Measurements from ENCODE around the gene OPRL1.

OPRL1 gene

DNA sequence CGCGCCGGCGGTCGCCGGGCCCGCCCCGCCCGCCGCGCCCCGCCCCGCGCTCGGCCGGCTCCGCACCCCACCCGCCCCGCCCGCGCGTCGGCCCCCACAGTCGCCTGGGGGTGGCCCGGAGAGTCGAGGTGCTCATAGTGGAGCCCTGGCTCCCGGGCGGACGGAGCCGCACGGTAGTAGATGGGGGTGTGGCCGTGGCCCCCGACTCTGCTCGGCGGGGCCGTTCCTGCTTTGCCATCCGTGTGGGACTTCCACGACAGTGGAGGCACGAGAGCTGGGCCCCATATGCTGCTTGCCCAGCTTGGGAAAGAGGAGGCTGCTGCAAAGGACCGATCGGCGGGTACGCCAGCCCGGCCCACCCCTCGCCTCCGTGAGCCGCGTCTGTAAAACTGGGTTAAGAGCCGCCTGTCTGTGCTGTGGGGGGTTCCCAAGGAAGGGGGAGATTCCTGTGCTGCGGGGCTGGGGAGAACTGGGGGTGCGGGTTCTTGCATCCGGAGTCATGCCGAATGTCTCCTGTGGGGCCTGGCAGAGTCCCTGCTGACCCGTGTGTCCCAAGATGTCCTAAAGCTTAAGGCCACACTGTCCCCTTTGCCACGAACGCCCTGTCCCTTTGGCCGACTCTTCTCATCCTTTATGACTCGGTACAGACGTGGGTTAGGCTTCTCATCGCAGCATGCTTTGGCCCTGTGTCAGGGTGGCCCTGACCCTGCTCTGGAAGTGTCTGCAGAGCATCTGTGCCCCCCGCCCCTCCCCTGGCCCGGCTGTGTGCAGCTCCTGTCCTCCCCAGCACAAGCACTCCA is at the start of gene OPRL1:
Gene OPRL1, plus strand, starts transcription at position 70 of the 800 bp plus-strand sequence. CDS start 12,639 bp downstream, outside the sequence.
- Mint-ChIP-seq H3K4me3 (peak within 1 kb of the TSS; percentile 89), H3K27me3 (peaks cover 14% of the 10 kb centered on the region), H3K9me3 (no peaks in the 10 kb centered on the region), H3K27ac (peak within 1 kb of the TSS; percentile 86), H3K36me3 (ENCODE audit: low read depth) (peaks cover 15% of the 10 kb centered on the region), H3K4me1 (ENCODE audit: low read depth) (peaks cover 47% of the 10 kb centered on the region)
- DNase-seq: no peak

DNA sequence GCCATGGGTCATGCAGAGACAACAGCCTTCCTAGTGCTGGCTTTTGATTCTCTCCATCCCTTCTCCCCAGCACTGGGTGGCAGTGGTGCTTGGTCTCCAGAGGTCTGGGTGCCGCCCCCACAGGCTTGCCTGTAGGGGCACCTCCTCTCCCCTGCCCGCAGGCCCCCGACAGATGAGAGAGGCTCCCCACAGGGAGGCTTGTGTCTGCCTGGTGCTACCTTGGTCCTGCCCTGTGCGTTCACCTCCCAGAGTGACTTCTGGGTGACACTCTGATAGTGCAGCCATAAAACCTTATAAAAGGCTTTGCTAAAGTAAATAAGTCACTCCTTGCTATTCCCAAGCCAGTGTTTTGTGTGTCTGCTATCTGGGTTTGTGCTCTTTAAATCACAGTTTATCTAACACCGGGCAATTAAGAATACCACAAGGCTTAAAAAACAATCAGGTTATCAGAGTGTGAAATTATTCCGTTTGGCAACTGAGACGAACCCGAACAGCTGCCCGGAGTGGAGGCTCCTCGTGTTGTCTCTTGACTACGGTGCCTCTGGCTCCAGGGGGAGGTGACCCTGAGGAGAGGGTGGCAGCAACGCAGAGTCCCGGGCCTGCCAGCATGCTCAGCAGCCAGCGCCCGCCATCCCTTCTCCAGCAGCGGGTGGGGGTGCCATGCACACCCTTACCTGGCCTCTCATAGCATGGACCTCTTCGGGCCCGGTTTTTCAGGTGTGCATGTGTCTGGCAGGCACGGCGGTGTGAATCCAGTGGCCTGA is 49.3 kb upstream of the OPRL1 start:
- no peak overlapping the region for H3K4me3 Mint-ChIP-seq
- H3K27ac Mint-ChIP-seq: peak overlapping the region; percentile 22
- no peaks in the 10 kb centered on the region for H3K9me3 Mint-ChIP-seq
- H3K27me3 Mint-ChIP-seq: no peaks in the 10 kb centered on the region
- H3K36me3 Mint-ChIP-seq (ENCODE audit: low read depth): peaks cover 95% of the 10 kb centered on the region
- DNase-seq: no peak
- H3K4me1 Mint-ChIP-seq (ENCODE audit: low read depth): peaks cover 22% of the 10 kb centered on the region

DNA sequence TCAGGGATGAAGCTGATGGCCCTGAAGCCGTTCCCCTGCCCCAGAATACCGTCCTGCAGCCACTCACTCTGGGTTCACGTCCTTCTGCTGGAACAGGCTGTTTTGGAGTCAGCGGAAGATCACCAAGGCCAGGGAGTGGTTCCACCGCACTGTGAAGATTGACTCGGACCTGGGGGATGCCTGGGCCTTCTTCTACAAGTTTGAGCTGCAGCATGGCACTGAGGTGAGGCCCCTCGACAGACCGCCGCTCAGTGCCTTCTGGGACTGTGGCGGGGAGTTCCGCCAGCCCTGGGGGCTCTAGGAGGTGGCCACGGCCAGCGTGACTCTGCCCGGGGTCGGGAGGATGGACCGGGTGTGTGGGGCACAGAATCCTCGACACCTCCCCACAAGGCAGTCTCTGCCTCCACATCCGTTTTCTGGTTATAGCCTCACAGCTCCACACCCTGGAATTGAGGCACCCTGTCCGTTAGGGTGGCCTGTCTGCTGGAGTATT is 48.0 kb upstream of the OPRL1 start:
- Mint-ChIP-seq H3K9me3 (no peaks in the 10 kb centered on the region), H3K4me3 (no peak overlapping the region), H3K27ac (no peak overlapping the region), H3K27me3 (no peaks in the 10 kb centered on the region), H3K4me1 (ENCODE audit: low read depth) (peaks cover 35% of the 10 kb centered on the region), H3K36me3 (ENCODE audit: low read depth) (peaks cover 82% of the 10 kb centered on the region)
- no peak for DNase-seq

DNA sequence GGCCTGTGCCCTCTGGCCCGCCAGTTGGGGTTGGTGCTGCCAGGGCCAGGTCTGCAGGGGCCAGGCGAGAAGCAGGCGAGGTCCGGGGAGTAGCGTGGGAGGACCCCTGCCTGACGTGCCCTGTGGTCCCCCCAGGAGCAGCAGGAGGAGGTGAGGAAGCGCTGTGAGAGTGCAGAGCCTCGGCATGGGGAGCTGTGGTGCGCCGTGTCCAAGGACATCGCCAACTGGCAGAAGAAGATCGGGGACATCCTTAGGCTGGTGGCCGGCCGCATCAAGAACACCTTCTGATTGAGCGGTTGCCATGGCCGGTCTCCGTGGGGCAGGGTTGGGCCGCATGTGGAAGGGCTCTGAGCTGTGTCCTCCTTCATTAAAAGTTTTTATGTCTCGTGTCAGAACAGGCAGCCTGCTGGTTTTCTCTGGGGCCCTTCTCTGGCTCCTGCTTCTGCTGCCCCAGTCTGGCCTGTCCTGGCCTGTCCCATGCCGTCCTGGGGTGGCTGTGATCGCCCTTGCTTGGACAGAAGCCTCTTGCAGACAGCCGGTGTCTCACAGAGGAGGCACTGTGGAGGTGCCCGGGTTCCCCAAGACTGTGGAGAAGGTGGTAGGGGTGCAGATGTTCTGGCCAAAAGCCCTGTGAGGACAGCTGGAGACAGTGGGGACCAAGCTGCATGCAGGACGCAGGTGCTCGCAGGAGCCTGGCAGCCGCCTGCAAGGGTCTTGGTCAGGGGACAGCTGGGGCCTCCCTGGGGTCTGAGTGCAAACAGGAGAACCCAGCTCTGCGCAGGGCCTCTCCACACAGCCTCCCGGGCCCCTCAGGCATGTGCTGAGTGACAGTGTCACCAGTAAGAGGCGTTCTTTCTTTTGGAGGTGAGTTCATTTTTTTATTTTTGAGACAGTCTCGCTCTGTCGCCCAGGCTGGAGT is 46.9 kb upstream of the OPRL1 start:
- Mint-ChIP-seq H3K9me3 (no peaks in the 10 kb centered on the region), H3K4me1 (ENCODE audit: low read depth) (peaks cover 44% of the 10 kb centered on the region), H3K4me3 (no peak overlapping the region), H3K27me3 (peaks cover 3% of the 10 kb centered on the region), H3K27ac (peak overlapping the region; percentile 95), H3K36me3 (ENCODE audit: low read depth) (peaks cover 71% of the 10 kb centered on the region)
- no peak for DNase-seq

DNA sequence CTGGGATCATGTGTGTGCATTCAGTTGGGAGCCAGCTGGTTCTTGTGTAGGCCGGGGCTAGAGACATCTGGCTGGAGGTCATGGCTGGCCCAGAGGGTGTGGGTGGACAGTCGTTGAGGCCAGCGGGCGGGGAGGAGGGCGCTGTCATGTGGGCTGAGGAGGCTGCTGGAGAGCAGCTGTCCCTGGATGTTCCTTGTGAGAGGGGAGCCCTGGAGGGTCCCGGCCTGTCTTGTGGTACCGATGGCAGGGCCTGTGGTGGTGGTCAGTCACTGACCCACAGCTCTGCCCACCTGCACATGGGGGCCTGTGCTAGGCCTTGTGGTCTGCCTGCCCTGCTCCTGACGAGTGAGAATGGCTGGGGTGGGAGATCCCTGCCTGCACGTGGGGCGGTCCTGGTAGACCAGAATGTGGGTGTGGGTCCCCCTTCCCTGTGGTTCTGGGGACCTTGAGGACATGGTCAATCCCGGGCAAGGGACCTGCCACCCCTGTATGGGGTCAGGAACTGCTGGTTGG is 45.8 kb upstream of the OPRL1 start:
- H3K4me1 Mint-ChIP-seq (ENCODE audit: low read depth): peaks cover 45% of the 10 kb centered on the region
- peaks cover 61% of the 10 kb centered on the region for H3K36me3 Mint-ChIP-seq (ENCODE audit: low read depth)
- H3K4me3 Mint-ChIP-seq: no peak overlapping the region
- H3K9me3 Mint-ChIP-seq: no peaks in the 10 kb centered on the region
- H3K27ac Mint-ChIP-seq: peak overlapping the region; percentile 95
- peaks cover 3% of the 10 kb centered on the region for H3K27me3 Mint-ChIP-seq
- no peak for DNase-seq

DNA sequence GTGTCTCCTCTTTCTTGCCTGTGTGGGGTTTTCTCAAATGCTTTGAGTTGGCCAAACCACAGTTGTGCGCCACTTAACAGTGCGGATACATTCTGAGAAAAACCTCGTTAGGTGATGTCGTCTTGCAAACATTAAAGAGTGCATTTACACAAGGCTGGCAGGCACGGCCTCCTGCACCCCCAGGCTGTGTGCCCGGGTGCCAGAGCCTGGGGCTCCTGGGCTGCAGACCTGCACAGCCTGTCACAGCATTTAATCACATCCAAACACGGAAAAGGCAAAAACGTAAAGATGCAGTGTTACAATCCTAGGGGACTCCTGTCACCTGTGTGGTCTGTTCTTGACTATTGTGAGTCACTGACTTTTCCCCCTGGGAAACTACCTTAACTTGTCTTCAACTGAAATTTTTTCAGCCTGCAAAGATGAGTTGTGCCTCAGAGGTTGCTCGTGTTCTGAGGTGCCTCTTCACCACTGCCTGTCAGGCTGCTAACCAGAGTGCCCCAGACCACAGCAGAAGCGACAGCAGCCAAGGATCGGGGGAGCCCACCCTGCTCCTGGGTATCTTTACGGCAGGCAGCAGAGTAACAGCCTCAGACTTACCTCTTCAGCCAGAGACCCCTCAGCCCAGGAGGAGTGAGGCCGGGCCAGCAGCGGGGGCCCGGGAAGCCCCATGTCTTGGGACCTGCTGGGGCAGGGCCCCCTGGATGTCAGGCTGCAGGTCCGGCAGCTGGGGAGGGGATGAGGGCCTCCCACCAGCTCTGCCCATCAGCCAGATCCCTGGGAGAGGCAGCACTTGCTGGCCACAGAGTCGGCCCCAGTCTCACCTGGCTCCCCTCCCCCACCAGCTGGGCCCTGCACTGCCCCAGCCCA is 44.6 kb upstream of the OPRL1 start:
- H3K4me3 Mint-ChIP-seq: peak overlapping the region; percentile 60
- peaks cover 49% of the 10 kb centered on the region for H3K36me3 Mint-ChIP-seq (ENCODE audit: low read depth)
- H3K4me1 Mint-ChIP-seq (ENCODE audit: low read depth): peaks cover 57% of the 10 kb centered on the region
- no peaks in the 10 kb centered on the region for H3K9me3 Mint-ChIP-seq
- peak overlapping the region; percentile 95 for H3K27ac Mint-ChIP-seq
- peak; percentile 66 for DNase-seq
- H3K27me3 Mint-ChIP-seq: peaks cover 3% of the 10 kb centered on the region

DNA sequence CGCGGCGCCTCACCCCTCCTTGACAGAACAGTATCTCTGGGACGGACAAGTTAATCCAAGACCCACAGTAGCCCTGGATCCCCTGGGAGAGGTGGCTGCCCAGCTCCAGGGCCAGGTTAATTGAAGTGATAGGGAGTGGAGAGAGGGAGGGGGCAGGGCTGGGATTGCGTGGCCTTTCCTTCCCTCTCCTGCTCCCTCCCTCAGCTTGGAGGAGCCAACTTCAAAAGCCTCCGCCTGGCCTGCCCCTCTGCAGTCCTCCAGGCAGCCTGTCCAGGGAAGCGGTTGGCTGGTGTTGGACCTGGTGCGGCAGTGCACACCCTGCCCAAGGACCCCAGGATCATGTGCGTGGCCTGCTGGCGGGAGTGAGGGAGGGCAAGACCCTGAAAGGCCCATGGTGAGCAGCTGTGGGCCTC is 43.9 kb upstream of the OPRL1 start, which contains the start of gene C20orf204:
Gene C20orf204, plus strand, starts transcription at position 250 of the 413 bp plus-strand sequence. Its CDS starts 142 bp downstream, at position 392.
- Mint-ChIP-seq H3K4me3 (peak within 1 kb of the TSS; percentile 60), H3K27ac (peak within 1 kb of the TSS; percentile 95)

DNA sequence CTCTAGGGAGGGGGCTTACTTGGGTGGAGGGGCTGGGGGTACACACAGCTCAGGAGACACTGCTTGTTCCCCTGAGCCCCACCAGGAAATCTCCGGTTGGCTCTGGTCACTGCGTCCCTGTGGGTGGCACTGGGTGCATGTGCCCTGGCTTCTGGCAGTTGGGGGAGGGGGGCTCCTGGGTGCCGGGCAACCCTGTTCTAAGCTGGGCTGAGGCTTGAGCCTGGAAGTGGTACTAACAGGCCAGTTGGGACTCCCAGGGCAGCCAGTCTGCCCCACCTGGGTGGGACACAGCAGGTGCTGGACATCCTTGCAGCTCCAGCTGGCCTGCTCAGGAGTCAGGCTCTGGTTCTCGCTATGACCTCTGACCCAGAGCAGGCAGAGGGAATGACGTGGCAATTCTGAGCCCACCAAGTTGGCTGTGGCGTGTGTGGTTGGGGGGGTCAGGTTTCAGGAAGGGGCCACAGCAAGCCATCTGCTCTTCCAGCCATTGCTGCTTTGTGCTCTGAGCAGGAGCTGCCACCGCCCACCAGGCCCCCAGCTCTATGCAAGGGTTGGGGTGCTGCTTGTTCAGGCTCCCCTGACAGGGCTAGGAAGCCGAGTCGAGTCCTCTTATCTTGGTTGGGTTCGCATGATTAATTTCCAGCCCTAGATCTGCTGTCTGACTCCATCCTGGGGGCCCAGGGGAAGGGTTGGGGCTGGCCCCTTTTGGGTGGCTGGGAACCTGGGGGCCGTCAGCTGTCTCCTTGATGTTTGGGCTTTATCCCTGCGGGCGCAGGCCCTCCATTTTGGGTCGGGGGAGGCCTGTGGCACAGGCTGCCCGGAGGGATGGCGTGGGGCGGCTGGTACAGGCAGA is 43.3 kb upstream of the OPRL1 start:
- H3K27ac Mint-ChIP-seq: peak overlapping the region; percentile 95
- peaks cover 3% of the 10 kb centered on the region for H3K27me3 Mint-ChIP-seq
- DNase-seq: peak; percentile 39
- H3K36me3 Mint-ChIP-seq (ENCODE audit: low read depth): peaks cover 36% of the 10 kb centered on the region
- H3K9me3 Mint-ChIP-seq: no peaks in the 10 kb centered on the region
- H3K4me1 Mint-ChIP-seq (ENCODE audit: low read depth): peaks cover 63% of the 10 kb centered on the region
- H3K4me3 Mint-ChIP-seq: peak overlapping the region; percentile 12

More for the DNA sequence above, 43.9 kb upstream of the OPRL1 start, which contains the start of gene C20orf204:
- H3K36me3 Mint-ChIP-seq (ENCODE audit: low read depth): peaks cover 42% of the 10 kb centered on the region
- no peaks in the 10 kb centered on the region for H3K9me3 Mint-ChIP-seq
- peaks cover 60% of the 10 kb centered on the region for H3K4me1 Mint-ChIP-seq (ENCODE audit: low read depth)
- H3K27me3 Mint-ChIP-seq: peaks cover 3% of the 10 kb centered on the region
- DNase-seq: no peak

DNA sequence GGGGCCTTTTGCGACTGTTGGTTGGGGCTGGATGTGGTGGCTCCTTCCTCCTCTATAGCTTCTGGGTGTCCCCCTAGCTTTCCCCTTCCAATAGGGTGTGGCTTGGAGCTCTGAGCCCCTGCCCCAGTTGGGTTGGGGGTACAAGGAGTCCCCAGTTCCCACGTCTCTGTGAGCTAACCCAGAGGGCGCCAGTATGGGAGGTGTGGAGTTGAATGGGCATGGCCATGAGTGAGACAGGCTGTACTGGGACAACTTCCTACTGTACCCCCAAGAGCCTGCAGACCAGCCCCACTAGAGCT is 42.7 kb upstream of the OPRL1 start:
- H3K27me3 Mint-ChIP-seq: peaks cover 3% of the 10 kb centered on the region
- DNase-seq: peak; percentile 42
- peaks cover 30% of the 10 kb centered on the region for H3K36me3 Mint-ChIP-seq (ENCODE audit: low read depth)
- no peaks in the 10 kb centered on the region for H3K9me3 Mint-ChIP-seq
- H3K4me1 Mint-ChIP-seq (ENCODE audit: low read depth): peaks cover 65% of the 10 kb centered on the region
- H3K27ac Mint-ChIP-seq: peak overlapping the region; percentile 95
- peak overlapping the region; percentile 24 for H3K4me3 Mint-ChIP-seq

DNA sequence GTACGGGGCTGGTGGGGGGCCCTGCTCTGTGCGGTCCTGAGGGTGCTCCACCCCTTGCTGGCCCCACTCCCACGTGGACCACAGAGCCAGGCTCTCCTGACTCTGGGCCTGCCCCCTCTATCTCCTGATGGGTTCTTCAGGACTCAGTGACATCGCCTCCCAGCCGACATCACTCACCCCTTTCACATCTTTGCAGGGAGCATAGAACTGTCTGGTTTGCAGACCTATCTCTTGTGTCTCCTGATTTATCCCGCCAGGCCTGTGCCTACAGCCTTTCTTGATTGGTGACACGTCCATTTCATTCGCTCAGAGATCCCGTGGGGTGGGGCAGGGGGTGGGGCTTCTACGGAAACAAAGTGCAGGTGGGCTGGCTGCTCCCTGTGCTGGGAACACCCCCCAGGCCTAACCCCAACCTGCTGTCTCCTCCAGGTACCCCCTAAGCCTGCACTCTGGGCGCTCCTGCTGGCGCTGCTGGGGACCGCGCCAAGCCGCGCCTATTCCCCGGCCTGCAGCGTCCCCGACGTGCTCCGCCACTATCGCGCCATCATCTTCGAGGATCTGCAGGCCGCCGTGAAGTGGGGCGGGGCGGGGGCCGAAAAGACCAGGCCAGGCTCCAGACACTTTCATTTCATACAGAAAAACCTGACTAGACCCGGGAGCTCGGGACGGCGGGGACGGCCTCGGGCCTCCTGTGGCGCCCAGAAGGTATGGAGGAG is 42.2 kb upstream of the OPRL1 start:
- H3K4me1 Mint-ChIP-seq (ENCODE audit: low read depth): peaks cover 65% of the 10 kb centered on the region
- no peaks in the 10 kb centered on the region for H3K9me3 Mint-ChIP-seq
- H3K27ac Mint-ChIP-seq: peak overlapping the region; percentile 31
- H3K27me3 Mint-ChIP-seq: peaks cover 3% of the 10 kb centered on the region
- peaks cover 25% of the 10 kb centered on the region for H3K36me3 Mint-ChIP-seq (ENCODE audit: low read depth)
- peak; percentile 48 for DNase-seq
- H3K4me3 Mint-ChIP-seq: peak overlapping the region; percentile 33

DNA sequence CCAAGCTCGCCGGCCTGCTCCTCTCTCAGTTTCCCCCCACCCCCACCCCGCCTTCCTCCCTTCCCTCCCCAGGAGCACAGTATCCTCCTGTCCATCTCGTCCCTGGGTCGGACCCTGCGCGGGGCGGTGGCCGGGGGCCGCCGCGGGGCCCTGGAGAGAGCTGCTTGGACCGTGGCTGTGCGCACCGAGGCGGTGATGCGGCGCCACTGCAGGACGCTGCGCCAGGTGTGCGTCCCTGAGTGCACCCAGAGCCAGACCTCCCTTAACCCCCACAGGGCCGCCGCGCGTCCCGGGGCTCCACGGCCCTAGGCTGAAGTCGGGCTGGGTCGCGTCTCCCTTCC is 41.7 kb upstream of the OPRL1 start:
- H3K4me1 Mint-ChIP-seq (ENCODE audit: low read depth): peaks cover 65% of the 10 kb centered on the region
- H3K4me3 Mint-ChIP-seq: no peak overlapping the region
- no peaks in the 10 kb centered on the region for H3K9me3 Mint-ChIP-seq
- no peak for DNase-seq
- peaks cover 20% of the 10 kb centered on the region for H3K36me3 Mint-ChIP-seq (ENCODE audit: low read depth)
- peaks cover 3% of the 10 kb centered on the region for H3K27me3 Mint-ChIP-seq
- H3K27ac Mint-ChIP-seq: no peak overlapping the region

Measured in activated T-cell treated with anti-CD3 and anti-CD28 coated beads, Interleukin-2, amount 50 U/mL, for 24 hours (primary cell).